Neural cell (in vitro differentiated cells): Measurements from ENCODE around the gene JAKMIP3.

Experiments used
- EP300 ChIP-seq: fragments of 450-650 bp; conservative IDR thresholded peaks from 2 replicates; pipeline ENCODE4 v1.6.1; 2014; ENCODE audit warnings: antibody characterized with exemption, mild to moderate bottlenecking, moderate library complexity; ENCODE audit not compliant: poor library complexity, severe bottlenecking
- REST ChIP-seq: IDR thresholded peaks from 2 replicates; pipeline ENCODE4 v1.6.1; 2012; ENCODE audit warnings: borderline replicate concordance
- TAF1 ChIP-seq: IDR thresholded peaks from 2 replicates; pipeline ENCODE4 v1.6.1; 2012; ENCODE audit warnings: low read depth
- TF ChIP-seq, protein P1 (sequence below): fragments of 450-650 bp; IDR thresholded peaks from 2 replicates; pipeline ENCODE4 v1.5.1; 2014; ENCODE audit warnings: antibody characterized with exemption, mild to moderate bottlenecking, moderate library complexity; ENCODE audit not compliant: poor library complexity, severe bottlenecking

GRCh38 chr10:132030898-132031463 is 34.8 kb upstream of the JAKMIP3 start:
- TF ChIP-seq, protein P1, sequence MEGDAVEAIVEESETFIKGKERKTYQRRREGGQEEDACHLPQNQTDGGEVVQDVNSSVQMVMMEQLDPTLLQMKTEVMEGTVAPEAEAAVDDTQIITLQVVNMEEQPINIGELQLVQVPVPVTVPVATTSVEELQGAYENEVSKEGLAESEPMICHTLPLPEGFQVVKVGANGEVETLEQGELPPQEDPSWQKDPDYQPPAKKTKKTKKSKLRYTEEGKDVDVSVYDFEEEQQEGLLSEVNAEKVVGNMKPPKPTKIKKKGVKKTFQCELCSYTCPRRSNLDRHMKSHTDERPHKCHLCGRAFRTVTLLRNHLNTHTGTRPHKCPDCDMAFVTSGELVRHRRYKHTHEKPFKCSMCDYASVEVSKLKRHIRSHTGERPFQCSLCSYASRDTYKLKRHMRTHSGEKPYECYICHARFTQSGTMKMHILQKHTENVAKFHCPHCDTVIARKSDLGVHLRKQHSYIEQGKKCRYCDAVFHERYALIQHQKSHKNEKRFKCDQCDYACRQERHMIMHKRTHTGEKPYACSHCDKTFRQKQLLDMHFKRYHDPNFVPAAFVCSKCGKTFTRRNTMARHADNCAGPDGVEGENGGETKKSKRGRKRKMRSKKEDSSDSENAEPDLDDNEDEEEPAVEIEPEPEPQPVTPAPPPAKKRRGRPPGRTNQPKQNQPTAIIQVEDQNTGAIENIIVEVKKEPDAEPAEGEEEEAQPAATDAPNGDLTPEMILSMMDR: no peak
- TF ChIP-seq REST (no peak), EP300 (no peak), TAF1 (no peak)
